Pons (tissue), 1 donor: Measurements from ENCODE around the gene PBX3.
A peak's percentile ranks its signal among the peaks of the same experiment; 100 is the strongest.
"Not testable (repeated sequence)": the region's sequence is repeated elsewhere in the genome, so short reads cannot be mapped to it uniquely, and the experiment has no call there.

Source experiments
- DNase-seq: peaks from one replicate; pipeline ENCODE4 v3.0.0-alpha.2; 2016; ENCODE audit warnings: low spot score

Gene PBX3

GRCh38 chr9:125823874-125824406 is 76.8 kb downstream of the PBX3 start:
- not testable (repeated sequence) for DNase-seq

- DNase-seq: no peak
Measured at GRCh38 chr9:125825762-125826161, 78.6 kb downstream of the PBX3 start.

DNA sequence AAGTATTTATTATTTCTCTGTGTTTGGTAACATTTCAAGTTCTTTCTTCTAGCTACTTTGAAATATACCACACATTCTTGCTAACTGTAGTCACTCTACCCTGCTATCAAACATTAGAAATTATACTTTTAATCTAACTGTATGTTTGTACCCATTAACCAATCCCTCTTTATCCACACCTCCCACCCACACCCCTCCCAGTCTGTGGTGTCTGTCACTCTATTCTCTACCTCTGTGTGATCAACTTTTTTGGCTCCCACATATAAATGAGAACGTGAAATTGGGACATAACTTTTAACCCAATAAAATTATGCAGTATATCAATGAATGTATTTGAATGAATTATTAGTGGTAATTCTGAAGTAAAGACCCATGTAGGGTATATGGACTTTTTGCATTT is 79.7 kb downstream of the PBX3 start:
- DNase-seq: no peak

- peak; percentile 79 for DNase-seq
Measured at GRCh38 chr9:125829743-125830142, 82.6 kb downstream of the PBX3 start.

DNA sequence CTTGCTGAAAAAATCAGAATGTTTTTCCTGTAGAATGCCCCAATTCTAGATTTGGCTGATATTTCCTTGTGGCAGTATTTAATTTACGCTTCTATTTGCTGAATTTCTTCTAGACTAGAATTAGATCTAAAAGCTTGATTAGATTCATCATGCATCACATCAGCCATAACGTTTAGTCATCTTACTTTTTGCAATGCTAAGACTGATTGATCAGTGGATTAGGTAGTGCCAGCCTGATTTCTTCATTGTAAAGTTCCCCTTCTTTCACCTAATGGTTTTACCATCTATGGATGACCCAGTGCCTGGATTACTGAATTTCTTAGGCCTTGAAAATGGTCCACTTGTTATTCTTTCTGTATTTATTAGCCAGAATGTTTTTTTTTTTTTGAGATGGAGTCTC is 83.9 kb downstream of the PBX3 start:
- no peak for DNase-seq

GRCh38 chr9:125831616-125832015 is 84.4 kb downstream of the PBX3 start:
- no peak for DNase-seq

DNA sequence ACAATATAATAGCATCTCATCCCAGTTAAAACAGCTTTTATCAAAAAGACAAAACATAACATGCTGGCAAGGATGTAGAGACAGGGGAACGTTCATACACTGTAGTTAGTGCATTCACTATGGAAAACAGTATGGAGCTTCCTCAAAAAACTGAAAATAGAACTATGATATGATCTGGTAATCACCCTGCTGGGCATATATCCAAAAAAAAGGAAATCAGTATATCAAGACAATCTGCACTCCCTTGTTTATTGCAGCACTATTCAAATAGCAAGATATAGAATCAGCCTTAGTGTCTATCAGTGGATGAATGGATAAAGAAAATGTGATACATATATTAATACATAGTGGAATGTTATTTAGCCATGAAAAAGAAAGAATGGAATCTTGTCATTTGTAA is 88.5 kb downstream of the PBX3 start:
- no peak for DNase-seq

- DNase-seq: no peak
Measured at GRCh38 chr9:125839317-125839716, 92.1 kb downstream of the PBX3 start.

DNA sequence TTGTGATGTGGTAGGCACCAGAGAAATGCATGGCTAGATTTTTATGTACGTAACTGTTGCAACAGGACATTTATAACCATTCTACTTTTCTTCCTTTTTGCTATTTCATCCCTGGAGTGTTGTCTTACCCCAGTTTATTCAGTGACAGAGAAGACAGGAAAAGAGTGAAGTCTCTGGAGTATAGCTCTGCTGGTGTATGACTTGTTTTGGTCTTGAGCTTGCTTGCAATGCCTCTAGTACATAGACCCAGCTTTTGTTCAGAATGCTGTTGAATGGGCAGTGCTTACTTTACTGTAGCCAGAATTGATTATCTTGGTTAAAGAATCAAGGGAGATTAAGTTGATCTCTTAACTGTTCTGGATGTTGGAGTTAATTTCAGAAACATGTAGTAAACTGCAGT is 94.3 kb downstream of the PBX3 start:
- no peak for DNase-seq

GRCh38 chr9:125842242-125842641 is 95.1 kb downstream of the PBX3 start:
- no peak for DNase-seq

DNA sequence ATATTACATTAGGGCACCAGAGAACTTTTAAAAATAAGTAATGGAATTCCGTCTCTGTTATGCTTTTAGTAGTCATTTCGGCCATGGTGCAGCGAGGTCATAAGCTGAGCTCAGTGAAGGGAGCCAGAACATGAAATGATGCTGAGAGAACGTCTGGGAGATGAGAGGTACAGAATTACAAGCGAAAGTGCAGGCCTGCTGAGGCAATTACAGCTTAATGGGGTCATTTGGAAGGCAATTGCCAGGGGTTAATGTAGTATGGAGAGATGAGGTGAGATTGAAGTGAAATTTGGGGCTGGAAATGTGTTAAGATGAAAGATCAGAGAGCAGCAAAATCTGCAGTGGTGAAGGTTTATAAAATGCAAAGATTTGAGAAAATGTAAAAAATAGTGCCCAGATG is 96.5 kb downstream of the PBX3 start:
- no peak for DNase-seq

- no peak for DNase-seq
Measured at GRCh38 chr9:125844611-125845010, 97.4 kb downstream of the PBX3 start.

- DNase-seq: no peak
Measured at GRCh38 chr9:125845271-125845808, 98.2 kb downstream of the PBX3 start.

- DNase-seq: no peak
Measured at GRCh38 chr9:125847735-125848134, 100.6 kb downstream of the PBX3 start.

GRCh38 chr9:125850106-125850632 is 103.0 kb downstream of the PBX3 start:
- no peak for DNase-seq

GRCh38 chr9:125850763-125851162 is 103.6 kb downstream of the PBX3 start:
- DNase-seq: no peak

DNA sequence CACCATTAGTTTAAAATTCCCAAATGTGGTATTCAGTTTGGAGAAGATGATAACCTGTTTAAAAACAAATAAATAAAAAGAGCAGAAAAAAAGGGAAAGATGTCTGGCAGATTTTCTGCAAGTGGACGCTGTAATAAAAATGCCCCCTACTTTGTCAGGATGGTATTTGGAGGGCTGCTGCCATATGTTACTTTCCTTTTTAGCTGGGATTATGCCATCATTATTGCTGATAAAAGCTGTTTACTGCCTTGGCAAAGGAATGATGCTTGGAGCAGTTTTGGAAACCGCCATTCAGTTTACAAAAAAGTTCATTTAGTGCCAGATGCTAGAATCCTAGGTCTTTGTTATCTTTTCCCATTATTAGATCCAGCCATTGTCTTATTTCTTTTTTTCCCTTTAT is 104.8 kb downstream of the PBX3 start:
- DNase-seq: no peak

- DNase-seq: no peak
Measured at GRCh38 chr9:125852386-125852785, 105.2 kb downstream of the PBX3 start.

DNA sequence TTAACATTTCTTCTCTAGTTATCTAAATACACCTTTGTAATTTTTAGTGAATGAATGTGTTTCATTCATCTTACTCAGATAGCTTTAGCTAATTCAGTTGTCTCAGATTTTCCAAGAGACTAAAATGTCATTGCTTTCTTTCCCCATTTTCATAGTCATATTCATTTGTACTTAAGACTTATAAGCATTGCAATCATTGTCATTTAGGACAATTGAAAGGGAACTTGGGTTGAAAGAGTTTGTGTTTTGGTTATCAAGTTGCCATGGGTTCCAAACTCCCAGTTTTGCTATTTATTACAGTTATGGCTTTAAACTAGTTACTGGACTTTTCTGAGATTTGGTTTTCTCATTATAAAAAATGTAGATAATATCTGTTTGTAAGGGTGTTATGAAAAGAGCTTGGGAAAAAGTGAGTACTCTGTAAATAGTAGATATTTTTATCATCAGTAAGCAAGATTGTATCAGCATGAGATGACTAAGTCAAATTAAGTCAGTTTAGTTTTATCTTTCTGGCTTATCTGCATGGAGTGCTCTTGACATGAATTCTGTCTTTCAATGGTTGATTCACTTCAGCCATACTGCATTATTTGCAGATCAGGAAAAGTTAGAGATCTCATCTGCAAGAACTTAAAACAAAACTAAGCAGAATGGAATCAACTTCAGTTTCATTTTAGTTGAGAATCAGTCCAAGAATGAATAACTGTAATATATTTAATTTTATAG is 107.5 kb downstream of the PBX3 start:
- no peak for DNase-seq

DNA sequence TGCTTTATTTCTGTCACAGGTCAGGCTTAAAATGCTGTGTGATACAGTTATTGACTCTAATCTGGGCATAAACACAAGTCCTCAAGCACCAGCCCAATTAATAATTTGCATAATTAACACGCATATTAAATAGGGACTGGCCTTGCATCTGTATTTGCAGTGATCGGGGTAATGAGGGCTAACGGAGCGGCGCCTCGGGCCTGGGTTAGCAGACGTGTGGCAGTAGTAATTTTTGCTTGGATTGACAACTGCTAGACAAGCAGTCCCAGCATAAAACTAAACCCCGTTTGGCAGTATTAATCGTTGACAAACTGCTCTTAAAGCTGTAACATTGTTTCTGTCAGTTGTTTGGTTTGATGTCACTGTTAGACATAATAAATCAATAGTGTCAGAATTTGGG is 109.2 kb downstream of the PBX3 start:
- no peak for DNase-seq

DNA sequence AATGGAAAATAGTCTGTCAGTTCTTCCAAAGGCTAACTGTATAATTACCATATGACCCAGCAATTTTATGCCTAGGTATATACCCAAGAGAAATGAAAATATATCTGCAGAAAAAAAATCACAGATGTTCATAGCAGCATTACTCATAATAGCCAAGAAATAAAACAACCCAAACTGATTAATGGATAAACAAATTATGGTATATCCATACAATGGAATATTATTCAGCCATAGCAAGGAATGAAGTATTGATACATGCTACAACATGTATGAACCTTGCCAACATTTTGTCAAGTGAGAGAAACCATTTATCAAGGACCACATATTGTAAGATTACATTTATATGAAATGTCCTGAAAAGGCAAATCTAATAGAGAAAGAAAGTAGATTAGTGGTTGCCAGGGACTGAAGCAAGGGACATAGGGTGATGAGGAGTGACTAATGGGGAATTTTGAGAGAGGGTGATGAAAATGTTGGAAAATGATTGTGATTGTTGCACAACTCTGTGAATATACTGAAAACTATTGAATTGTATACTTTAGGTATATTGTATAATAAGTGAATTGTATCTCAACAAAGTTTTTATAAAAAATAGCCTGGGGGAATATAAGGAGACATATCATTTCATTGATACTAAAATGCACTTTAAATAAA is 114.4 kb downstream of the PBX3 start:
- no peak for DNase-seq

GRCh38 chr9:125863923-125864322 is 116.8 kb downstream of the PBX3 start:
- no peak for DNase-seq

- no peak for DNase-seq
Measured at GRCh38 chr9:125867751-125868415, 120.7 kb downstream of the PBX3 start.
